ENCODE measurements around the gene MSTN.

Gene MSTN

GRCh38 chr2:190110131-190110530 lies 47.6 kb upstream of the MSTN start:
- Histone ChIP-seq H3K27ac (ENCODE audit: low read depth, low read length) (no peak overlapping the region), H3K4me2 (ENCODE audit: low read length) (no peak overlapping the region), H3K36me3 (ENCODE audit: control insufficient read depth, low read length) (no peaks in the 10 kb centered on the region), H3K79me2 (ENCODE audit: control insufficient read depth, low read length) (no peaks in the 10 kb centered on the region), H3K4me1 (ENCODE audit: control insufficient read depth, low read length) (no peaks in the 10 kb centered on the region), H3K27me3 (ENCODE audit: control insufficient read depth, low read length) (no peaks in the 10 kb centered on the region), H4K20me1 (ENCODE audit: control insufficient read depth, insufficient read depth, low read depth, low read length) (no peaks in the 10 kb centered on the region), H3F3A (ENCODE audit: control insufficient read depth, insufficient read depth) (no peaks in the 10 kb centered on the region), H3K4me3 (ENCODE audit: low read length) (no peak overlapping the region), H3K9me3 (ENCODE audit: control insufficient read depth, insufficient read depth, low read length) (no peaks in the 10 kb centered on the region), H3K9me2 (replicated peaks; ENCODE audit: control insufficient read depth, low read length) (no peaks in the 10 kb centered on the region)
- TF ChIP-seq CTCF (IDR thresholded peaks at IDR 0.05; ENCODE audit: low read depth, low read length, poor library complexity, severe bottlenecking) (no peak), EZH2phosphoT487 (IDR thresholded peaks at IDR 0.05; ENCODE audit: borderline replicate concordance, low read length) (no peak)

DNA sequence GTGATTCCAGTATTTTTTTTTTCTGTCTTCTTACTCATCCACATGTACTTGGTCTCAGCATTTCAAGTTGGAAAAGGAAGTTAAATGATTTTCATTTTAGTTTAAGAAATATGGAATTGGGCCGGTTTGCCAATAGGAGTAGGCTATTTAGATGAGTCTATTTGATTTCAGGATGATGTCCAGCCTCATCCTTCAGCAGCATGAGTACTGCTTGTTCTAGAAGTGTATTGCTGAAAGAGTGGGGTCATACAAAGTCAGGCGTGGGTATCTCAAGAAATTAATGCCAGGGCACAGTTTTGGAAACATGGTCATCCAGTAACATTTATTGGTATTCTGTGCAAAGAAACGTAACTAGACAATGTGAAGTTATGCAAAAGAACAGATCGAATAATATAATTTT lies 44.9 kb upstream of the MSTN start:
- H4K20me1 ChIP-seq (ENCODE audit: control insufficient read depth, insufficient read depth, low read depth, low read length), result no peaks in the 10 kb centered on the region
- H3K9me3 ChIP-seq (ENCODE audit: control insufficient read depth, insufficient read depth, low read length), result no peaks in the 10 kb centered on the region
- no peak for TF ChIP-seq EZH2phosphoT487 (IDR thresholded peaks at IDR 0.05; ENCODE audit: borderline replicate concordance, low read length)
- no peak for TF ChIP-seq CTCF (IDR thresholded peaks at IDR 0.05; ENCODE audit: low read depth, low read length, poor library complexity, severe bottlenecking)
- H3K27ac ChIP-seq (ENCODE audit: low read depth, low read length), result no peak overlapping the region
- no peak overlapping the region for H3K4me3 ChIP-seq (ENCODE audit: low read length)
- H3K27me3 ChIP-seq (ENCODE audit: control insufficient read depth, low read length), result no peaks in the 10 kb centered on the region
- no peaks in the 10 kb centered on the region for H3K9me2 ChIP-seq (replicated peaks; ENCODE audit: control insufficient read depth, low read length)
- H3K36me3 ChIP-seq (ENCODE audit: control insufficient read depth, low read length), result no peaks in the 10 kb centered on the region
- no peaks in the 10 kb centered on the region for H3K79me2 ChIP-seq (ENCODE audit: control insufficient read depth, low read length)
- H3K4me1 ChIP-seq (ENCODE audit: control insufficient read depth, low read length), result no peaks in the 10 kb centered on the region
- H3K4me2 ChIP-seq (ENCODE audit: low read length), result no peak overlapping the region
- H3F3A ChIP-seq (ENCODE audit: control insufficient read depth, insufficient read depth), result no peaks in the 10 kb centered on the region

DNA sequence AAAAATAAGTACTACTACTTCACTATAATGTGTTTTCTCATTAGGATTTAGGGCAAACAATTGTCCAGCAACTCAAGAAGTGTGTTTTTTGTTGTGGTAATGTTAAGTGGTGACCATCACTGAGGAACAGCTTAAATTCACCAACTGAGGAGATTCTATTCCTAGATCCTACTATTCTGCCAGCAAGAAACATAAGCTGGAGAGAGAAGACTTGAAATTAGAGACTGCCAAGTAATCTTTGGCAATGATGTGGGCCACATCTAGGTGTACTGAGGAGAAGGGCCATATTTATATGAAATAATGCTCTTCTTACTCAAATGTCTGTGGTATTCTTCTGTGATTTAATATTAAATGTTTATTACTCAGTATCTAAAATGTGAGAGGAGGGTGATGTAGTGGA lies 44.3 kb upstream of the MSTN start:
- TF ChIP-seq EZH2phosphoT487 (IDR thresholded peaks at IDR 0.05; ENCODE audit: borderline replicate concordance, low read length) (no peak), CTCF (IDR thresholded peaks at IDR 0.05; ENCODE audit: low read depth, low read length, poor library complexity, severe bottlenecking) (no peak)
- no peaks in the 10 kb centered on the region for H3K36me3 ChIP-seq (ENCODE audit: control insufficient read depth, low read length)
- no peaks in the 10 kb centered on the region for H3F3A ChIP-seq (ENCODE audit: control insufficient read depth, insufficient read depth)
- no peaks in the 10 kb centered on the region for H3K9me2 ChIP-seq (replicated peaks; ENCODE audit: control insufficient read depth, low read length)
- no peaks in the 10 kb centered on the region for H4K20me1 ChIP-seq (ENCODE audit: control insufficient read depth, insufficient read depth, low read depth, low read length)
- H3K79me2 ChIP-seq (ENCODE audit: control insufficient read depth, low read length), result no peaks in the 10 kb centered on the region
- H3K4me2 ChIP-seq (ENCODE audit: low read length), result no peak overlapping the region
- no peaks in the 10 kb centered on the region for H3K27me3 ChIP-seq (ENCODE audit: control insufficient read depth, low read length)
- no peak overlapping the region for H3K27ac ChIP-seq (ENCODE audit: low read depth, low read length)
- no peaks in the 10 kb centered on the region for H3K9me3 ChIP-seq (ENCODE audit: control insufficient read depth, insufficient read depth, low read length)
- no peaks in the 10 kb centered on the region for H3K4me1 ChIP-seq (ENCODE audit: control insufficient read depth, low read length)
- no peak overlapping the region for H3K4me3 ChIP-seq (ENCODE audit: low read length)

- Histone ChIP-seq H4K20me1 (ENCODE audit: control insufficient read depth, insufficient read depth, low read depth, low read length) (no peaks in the 10 kb centered on the region), H3K4me1 (ENCODE audit: control insufficient read depth, low read length) (no peaks in the 10 kb centered on the region), H3K36me3 (ENCODE audit: control insufficient read depth, low read length) (no peaks in the 10 kb centered on the region), H3K27me3 (ENCODE audit: control insufficient read depth, low read length) (no peaks in the 10 kb centered on the region), H3K4me3 (ENCODE audit: low read length) (no peak overlapping the region), H3K9me3 (ENCODE audit: control insufficient read depth, insufficient read depth, low read length) (no peaks in the 10 kb centered on the region), H3K79me2 (ENCODE audit: control insufficient read depth, low read length) (no peaks in the 10 kb centered on the region), H3F3A (ENCODE audit: control insufficient read depth, insufficient read depth) (no peaks in the 10 kb centered on the region), H3K9me2 (replicated peaks; ENCODE audit: control insufficient read depth, low read length) (no peaks in the 10 kb centered on the region), H3K27ac (ENCODE audit: low read depth, low read length) (no peak overlapping the region), H3K4me2 (ENCODE audit: low read length) (no peak overlapping the region)
- TF ChIP-seq CTCF (IDR thresholded peaks at IDR 0.05; ENCODE audit: low read depth, low read length, poor library complexity, severe bottlenecking), result no peak
- TF ChIP-seq EZH2phosphoT487 (IDR thresholded peaks at IDR 0.05; ENCODE audit: borderline replicate concordance, low read length), result no peak
These were observed 43.0 kb upstream of the MSTN start for GRCh38 chr2:190105554-190105953.
